Left colon (tissue), 2 donors: ENCODE measurements around the gene SKAP1. TPM values are rescaled to one million over a fixed set of nuclear protein-coding genes. Genes with fewer than 3 reads are reported as not detected.
"Not testable (repeated sequence)": the region's sequence is repeated elsewhere in the genome, so short reads cannot be mapped to it uniquely, and the experiment has no call there.

Source experiments
- ATAC-seq: fragments of 200-7000 bp; cut with Tn5 transposase; one replicate; pipeline ENCODE4 v1.9.1; 2020; ENCODE audit warnings: mild to moderate bottlenecking, moderate library complexity
- DNase-seq, 2 donors: peaks; one replicate each; pipeline ENCODE4 v3.0.0-alpha.2; 2020
- intact Hi-C, 2 donors: fragments of 100-400 bp; cut with DNase I in 1 of 2; cut with micrococcal nuclease in 1 of 2; formaldehyde crosslinking; loops; one replicate each; pipeline versions ENCODE4 v1.11.2 to v1.14.0; 2022; cut with DNase I, micrococcal nuclease
- total RNA-seq, 2 donors: library from RNA; stranded (reverse); fragmentation: NEBNext Ultra II Directional; extraction: Animal tissue kit (Norgen Biotek cat#: 25700); gene quantifications; one replicate each; pipeline ENCODE4 v1.2.1, GENCODE V29; 2021
- donor health status: DM: no; HTN: no; CAD: no.
- donor health status: DM: yes; HTN: yes; CAD: no.

The SKAP1 gene
- total RNA-seq, 2 donors from 2014 or later: 1.2 to 2.5 TPM

DNA sequence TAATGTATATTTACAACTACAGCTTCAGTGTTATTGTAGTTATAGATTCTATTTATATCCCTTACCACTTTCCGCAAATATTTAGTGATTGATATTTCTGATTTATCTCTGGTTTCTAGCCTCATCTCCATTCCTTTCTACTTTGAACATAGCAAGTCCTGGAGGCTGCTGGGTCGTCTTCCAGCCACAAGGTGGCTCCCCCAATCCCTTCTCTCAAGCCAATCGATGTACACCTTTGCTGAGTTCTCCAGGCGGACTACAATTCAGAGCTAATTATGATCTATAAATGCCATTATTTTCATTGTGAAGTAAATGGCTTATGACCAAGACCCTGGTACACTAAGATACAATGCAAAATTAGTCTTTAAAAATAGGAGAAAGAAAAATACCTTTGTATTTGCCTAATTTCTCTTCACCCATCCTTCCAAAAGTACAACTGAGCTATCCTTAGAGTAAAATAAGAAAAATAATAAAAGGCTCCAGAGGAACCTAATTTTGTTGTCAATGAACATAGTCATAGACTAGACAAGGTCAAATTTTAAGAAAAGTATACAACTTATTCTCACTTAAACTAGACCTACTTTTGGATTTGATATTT, 122.1 kb downstream of the SKAP1 start:
- peak; percentile 93 for ATAC-seq
- intact Hi-C loops: no loop called here
- peak; percentile 37 to 67 for DNase-seq

DNA sequence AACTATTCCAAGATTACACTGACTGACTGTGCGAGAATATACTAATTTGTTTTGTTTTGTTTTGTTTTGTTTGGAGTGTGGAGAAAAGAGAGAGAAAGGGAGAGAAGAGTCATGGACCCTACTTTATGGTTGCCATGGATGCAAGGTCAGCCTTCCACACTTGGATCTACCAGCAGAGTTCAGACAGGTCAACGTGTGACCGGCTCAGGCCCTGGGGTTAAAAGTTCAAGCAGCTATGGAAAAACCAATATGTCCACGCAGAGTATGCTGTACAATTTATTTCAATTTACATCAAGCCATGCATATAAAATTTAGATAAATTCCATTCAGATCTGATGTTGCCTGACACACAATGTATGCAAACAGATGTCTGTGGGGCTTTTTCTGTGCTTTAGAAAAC, 122.8 kb downstream of the SKAP1 start:
- DNase-seq: no peak
- intact Hi-C loops: no loop called here
- no peak for ATAC-seq

DNA sequence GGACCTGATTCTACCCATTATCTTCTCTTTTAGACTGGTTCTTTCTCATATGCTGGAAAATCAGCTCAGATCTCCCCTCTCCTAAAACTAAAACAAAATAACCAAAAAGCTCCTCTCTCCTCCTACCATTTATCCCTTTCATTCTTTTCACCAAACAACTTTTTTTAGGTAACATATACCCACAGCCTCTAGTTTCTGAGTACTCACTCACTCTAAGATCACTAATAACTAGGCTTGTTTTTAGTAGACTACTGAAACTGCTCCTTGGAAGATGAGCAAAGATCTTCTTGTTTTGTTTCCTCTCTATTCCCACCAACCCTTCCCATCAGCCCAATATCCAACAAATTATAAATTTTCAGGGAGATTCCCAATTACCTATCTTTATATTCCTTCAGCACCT, 129.0 kb downstream of the SKAP1 start:
- DNase-seq (no peak), ATAC-seq (no peak)
- intact Hi-C loops: no loop called here

GRCh38 chr17:48299760-48300159, 130.3 kb downstream of the SKAP1 start:
- DNase-seq (no peak), ATAC-seq (no peak)
- intact Hi-C loops: no loop called here

GRCh38 chr17:48297825-48298224, 132.2 kb downstream of the SKAP1 start:
- DNase-seq: peak in 1 of 2 donors; percentile 33
- intact Hi-C loops: no loop called here
- peak; percentile 87 for ATAC-seq

DNA sequence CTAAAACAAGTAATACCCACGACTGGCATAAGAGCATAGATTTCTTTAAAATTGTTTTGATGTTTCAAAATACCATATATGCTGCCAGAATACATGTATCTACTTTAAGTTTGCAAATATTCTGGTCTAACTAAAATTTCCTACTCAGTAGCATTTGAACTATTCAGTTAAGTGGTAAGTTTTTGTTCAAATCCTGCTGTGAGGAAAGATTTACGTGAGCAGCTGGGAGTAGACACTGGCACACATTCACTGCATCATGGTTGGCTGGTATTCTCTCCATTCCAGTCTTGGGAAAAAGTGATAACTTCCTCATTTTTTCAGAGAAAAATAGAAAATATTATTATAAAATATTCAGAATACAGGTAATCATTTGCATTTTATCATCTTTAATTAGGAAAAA, 133.6 kb downstream of the SKAP1 start:
- ATAC-seq (no peak), DNase-seq (no peak)
- intact Hi-C loops: no loop called here

GRCh38 chr17:48295362-48296288, 134.4 kb downstream of the SKAP1 start:
- ATAC-seq (peak; percentile 52), DNase-seq (no peak)
- intact Hi-C loops: no loop called here

GRCh38 chr17:48294806-48295361, 135.1 kb downstream of the SKAP1 start:
- ATAC-seq (no peak), DNase-seq (no peak)
- intact Hi-C loops: no loop called here

DNA sequence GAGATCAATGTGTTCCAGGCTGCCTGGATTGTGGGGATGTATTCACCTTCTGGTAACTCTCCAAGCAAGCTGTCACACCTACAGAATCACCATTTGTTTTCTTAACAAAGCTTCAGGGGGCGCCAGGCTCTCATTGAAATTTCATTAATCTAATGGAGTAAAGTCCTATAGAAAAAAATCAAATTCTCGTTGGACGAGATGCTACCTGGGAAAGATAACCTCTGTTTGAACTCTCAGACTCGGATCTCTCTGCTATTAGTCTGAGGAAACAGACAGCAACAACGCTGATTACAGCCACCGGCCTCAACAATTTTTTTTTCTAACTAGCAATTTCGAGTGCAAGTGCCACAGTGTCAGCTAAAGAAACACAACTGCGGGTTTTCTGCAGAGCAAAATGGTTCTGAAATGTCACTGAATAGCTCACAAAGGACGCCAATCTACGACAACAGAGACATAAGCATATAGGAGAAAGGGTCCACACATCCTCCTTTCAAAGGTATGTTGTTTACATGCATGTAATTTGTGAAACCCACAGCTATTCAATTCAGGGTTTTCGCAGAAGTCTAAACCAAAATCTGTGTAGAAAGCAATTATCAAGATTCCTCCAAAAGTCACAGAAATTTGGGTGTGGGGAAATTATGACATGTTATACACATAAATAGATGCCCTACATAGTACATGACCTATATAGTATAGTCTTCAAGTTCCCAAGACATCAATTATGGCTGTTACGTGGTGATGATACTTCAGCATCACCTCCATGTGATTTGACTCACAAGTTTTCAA, 135.8 kb downstream of the SKAP1 start:
- intact Hi-C loops: no loop called here
- DNase-seq: no peak
- no peak for ATAC-seq

DNA sequence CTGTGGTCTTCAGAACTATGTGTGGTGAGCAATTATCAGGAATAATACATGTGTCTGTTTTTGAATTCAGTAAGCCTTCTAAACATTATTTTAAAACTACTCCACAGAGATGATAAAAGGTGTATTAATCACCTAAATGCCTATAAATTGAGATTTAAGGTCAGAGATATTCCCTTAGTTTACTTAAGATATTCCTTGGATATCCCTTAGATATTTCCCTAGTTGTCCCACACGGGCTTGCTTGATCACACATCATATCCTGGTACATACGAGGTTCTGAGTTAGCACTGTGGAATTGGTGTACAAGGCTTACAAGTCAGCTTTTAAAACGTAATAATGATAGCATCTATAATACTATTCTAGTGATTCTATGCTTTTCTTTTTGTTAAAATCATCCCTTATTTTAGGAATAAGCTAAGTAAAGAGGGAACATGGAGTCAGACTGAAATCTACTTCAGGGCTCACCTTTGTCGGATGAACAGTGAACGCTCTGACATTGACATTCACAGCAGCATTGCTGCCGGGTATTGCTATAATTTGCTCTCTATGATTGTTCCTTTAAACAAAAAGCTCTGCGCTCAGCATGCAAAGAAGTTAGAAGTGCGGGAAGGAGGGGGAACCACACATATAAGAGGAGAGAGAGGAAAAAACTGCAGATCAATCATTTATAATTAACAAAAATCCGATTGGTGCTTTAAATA, 136.5 kb downstream of the SKAP1 start:
- ATAC-seq: no peak
- DNase-seq: no peak
- intact Hi-C loops: no loop called here

GRCh38 chr17:48290378-48290777, 139.6 kb downstream of the SKAP1 start:
- peak; percentile 88 for ATAC-seq
- no peak for DNase-seq
- intact Hi-C loops: no loop called here

GRCh38 chr17:48286917-48287316, 143.1 kb downstream of the SKAP1 start:
- intact Hi-C loops, DNase-seq, ATAC-seq: not testable (repeated sequence)

DNA sequence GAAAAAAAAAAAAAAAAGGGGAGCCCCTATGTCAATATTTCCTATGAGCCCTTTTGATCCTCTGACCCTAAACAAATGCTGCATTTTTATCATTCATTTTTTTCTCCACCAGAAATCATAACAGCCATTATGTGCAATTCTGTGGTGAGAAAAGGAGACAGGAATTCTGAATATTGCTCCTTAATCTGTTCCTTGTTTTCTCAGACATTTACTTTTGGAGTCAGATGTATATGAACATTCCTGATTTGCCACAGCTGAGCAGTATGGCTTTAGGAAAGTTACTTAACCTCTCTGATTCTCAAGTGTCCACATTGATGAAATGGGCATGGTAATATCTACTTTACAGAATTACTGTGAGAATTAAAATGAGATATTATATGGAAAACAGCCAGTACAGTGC, 144.4 kb downstream of the SKAP1 start:
- intact Hi-C loops: no loop called here
- DNase-seq (no peak), ATAC-seq (no peak)

DNA sequence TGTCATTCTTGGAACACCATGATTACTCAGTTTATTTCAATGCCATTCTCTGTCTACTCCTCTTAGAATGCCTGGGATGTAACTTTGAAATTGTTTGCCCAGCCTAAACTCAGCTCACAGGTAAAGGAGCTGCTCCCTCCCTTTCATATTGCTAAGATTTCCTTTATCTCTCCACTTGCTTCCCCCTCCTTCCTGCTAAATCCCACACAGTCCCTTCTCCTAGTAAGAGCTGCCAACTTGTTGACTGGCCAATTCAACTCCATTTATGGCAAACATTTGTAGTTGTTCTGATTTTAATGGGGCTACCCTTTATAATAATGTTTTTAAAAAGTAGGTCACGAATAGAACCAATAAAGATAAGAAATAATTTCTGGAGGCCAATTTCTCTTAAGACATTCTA, 146.1 kb downstream of the SKAP1 start:
- no peak for DNase-seq
- intact Hi-C loops: no loop called here

DNA sequence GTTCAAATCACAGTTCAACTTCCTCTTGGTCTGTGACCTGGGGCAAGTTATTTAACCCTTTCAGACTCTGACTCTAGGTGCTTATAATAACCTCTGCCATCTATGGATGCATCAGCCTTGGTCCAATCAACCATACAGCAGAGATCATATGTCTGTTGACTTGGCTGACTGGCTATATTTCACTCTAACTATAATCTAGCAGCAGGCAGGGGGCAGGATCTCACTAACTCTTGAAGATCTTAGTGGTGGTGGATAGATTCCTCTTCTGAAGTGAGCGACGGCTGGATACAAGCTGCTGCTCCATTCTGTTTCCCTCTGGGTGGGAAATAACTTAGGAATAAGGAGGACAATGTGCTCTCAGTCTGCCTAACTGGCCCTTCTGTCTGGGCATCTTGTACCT, 146.6 kb downstream of the SKAP1 start:
- ATAC-seq (no peak), DNase-seq (no peak)
- intact Hi-C loops: no loop called here

More for the DNA sequence above, 146.1 kb downstream of the SKAP1 start:
- no peak for ATAC-seq

DNA sequence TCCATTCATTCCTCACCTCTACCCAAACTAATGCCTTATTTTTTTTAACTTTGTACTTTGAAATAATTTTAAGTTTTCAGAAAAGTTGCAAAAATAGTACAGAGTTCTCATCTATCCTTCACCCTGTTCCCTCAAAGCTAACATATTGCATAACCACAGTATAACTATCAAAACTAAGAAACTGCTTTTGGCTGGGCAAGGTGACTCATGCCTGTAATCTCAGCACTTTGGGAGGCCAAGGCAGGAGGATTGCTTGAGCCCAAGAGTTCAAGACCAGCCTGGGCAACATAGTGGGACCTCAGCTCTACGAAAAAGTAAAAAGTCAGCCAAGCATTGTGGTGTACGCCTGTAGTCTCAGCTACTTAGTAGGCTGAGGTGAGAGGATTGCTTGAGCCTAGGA, 147.7 kb downstream of the SKAP1 start:
- intact Hi-C loops: no loop called here
- no peak for ATAC-seq
- DNase-seq: no peak

DNA sequence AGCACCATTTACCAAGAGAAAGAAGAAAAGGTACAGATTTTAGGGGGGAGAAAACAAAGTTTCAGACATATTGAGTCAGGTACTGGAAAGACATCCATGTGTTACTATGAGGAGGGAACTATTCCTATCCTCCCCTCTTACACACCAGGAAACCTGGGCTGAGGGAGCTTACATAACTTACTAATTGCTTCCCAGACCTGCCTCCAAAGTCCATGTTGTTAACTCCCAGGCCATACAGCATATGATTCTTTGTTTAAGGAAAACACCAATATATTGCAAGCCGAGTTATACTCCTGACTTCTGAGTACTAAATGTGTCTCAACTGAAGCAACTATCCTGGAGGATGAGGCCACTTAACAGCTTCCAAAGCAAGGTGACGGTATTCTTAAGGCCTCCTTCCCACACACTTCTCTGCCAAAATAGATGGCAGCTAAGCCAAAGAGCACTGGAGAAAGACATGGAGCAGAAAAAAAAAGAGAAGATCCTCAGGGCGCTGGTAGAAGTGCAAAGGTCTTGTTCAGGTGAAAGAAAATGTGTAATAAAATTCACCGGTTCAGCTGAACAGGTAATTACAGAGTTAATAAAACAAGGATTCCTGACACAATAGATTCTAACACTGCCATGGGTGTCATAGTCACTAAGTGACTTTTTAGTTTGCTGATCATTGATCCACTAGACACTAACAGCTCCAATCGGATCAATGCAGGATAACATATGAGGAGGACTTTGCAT, 151.1 kb downstream of the SKAP1 start:
- intact Hi-C loops: no loop called here
- DNase-seq: peak in 1 of 2 donors; percentile 47
- peak; percentile 97 for ATAC-seq

DNA sequence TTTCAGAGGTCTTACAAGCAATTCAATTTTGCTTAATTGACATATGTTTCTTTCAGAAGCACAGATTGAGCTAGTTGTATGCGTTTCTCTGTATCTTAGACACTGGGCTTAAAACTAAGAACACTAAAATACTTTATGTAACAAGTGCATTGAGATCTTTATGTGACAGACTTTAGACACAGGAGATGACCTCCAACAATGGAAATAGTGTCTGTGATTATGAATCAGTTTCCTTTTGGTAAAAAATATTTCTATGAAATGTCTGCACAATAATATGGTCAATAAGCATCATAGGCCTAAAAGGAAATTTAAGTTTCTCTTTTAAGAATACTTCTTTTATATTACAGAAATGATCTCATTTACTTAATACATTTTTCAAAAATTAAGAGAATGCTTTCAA, 153.2 kb downstream of the SKAP1 start:
- no peak for ATAC-seq
- intact Hi-C loops: no loop called here
- no peak for DNase-seq
